Neural cell (in vitro differentiated cells): ENCODE results near the gene MEIOB. TPM values are rescaled to one million over a fixed set of nuclear protein-coding genes. Genes with fewer than 3 reads are reported as not detected.

Source experiments
- H2AFZ ChIP-seq: fragments of 200-600, 300-800 bp; sonication (generic), shearing (Covaris generic); 2 replicates; pipeline ENCODE4 v1.6.0; 2014; ENCODE audit warnings: low read depth, mild to moderate bottlenecking, antibody characterized with exemption, low read length, moderate library complexity
- H3F3A ChIP-seq: fragments of 200-600 bp; shearing (Covaris generic); 2 replicates; pipeline ENCODE4 v1.6.1; 2016; ENCODE audit warnings: mild to moderate bottlenecking, moderate library complexity, mixed read lengths, antibody characterized with exemption, low read length; ENCODE audit not compliant: insufficient read depth, poor library complexity, severe bottlenecking
- H3K27ac ChIP-seq: fragments of 200-600, 300-800 bp; sonication (generic), shearing (Covaris generic); 2 replicates; pipeline ENCODE4 v1.5.1; 2014; ENCODE audit warnings: mild to moderate bottlenecking, low read length, moderate library complexity
- H3K27me3 ChIP-seq: fragments of 300-800, 200-600 bp; sonication (generic), shearing (Covaris generic); 2 replicates; pipeline ENCODE4 v1.6.0; 2014; ENCODE audit warnings: mild to moderate bottlenecking, low read depth, low read length, moderate library complexity; ENCODE audit not compliant: insufficient read depth
- H3K36me3 ChIP-seq: fragments of 300-800, 200-600 bp; sonication (generic), shearing (Covaris generic); 2 replicates; pipeline ENCODE4 v1.5.1; 2014; ENCODE audit warnings: mild to moderate bottlenecking, antibody characterized with exemption, low read length, moderate library complexity; ENCODE audit not compliant: insufficient read depth
- H3K4me2 ChIP-seq: fragments of 300-800, 200-600 bp; sonication (generic), shearing (Covaris generic); 2 replicates; pipeline ENCODE4 v1.6.0; 2014; ENCODE audit warnings: mild to moderate bottlenecking, low read length
- H3K4me3 ChIP-seq: fragments of 300-800, 200-600 bp; sonication (generic), shearing (Covaris generic); 2 replicates; pipeline ENCODE4 v1.5.1; 2014; ENCODE audit warnings: mild to moderate bottlenecking, low read length, moderate library complexity
- H3K79me2 ChIP-seq: fragments of 200-600 bp; shearing (Covaris generic); replicated peaks from 2 replicates; pipeline ENCODE4 v1.6.0; 2014; ENCODE audit warnings: mild to moderate bottlenecking, low read length, moderate library complexity; ENCODE audit not compliant: insufficient read depth
- H3K9ac ChIP-seq: fragments of 300-800, 200-600 bp; sonication (generic), shearing (Covaris generic); 2 replicates; pipeline ENCODE4 v1.6.1; 2016; ENCODE audit warnings: mild to moderate bottlenecking, low read length, mixed read lengths
- H3K9me2 ChIP-seq: fragments of 200-600 bp; shearing (Covaris generic); 2 replicates; pipeline ENCODE4 v1.6.1; 2016; ENCODE audit warnings: mild to moderate bottlenecking, low read length, mixed read lengths; ENCODE audit not compliant: insufficient read depth
- H3K9me3 ChIP-seq: fragments of 200-600, 300-800 bp; sonication (generic), shearing (Covaris generic); 2 replicates; pipeline ENCODE4 v1.6.1; 2016; ENCODE audit warnings: mild to moderate bottlenecking, mixed run types, low read length, moderate library complexity, mixed read lengths
- H4K20me1 ChIP-seq: fragments of 200-600 bp; shearing (Covaris generic); 2 replicates; pipeline ENCODE4 v1.6.1; 2016; ENCODE audit warnings: mild to moderate bottlenecking, mixed run types; ENCODE audit not compliant: insufficient read depth
- EP300 ChIP-seq: fragments of 450-650 bp; conservative IDR thresholded peaks from 2 replicates; pipeline ENCODE4 v1.6.1; 2014; ENCODE audit warnings: antibody characterized with exemption, mild to moderate bottlenecking, moderate library complexity; ENCODE audit not compliant: poor library complexity, severe bottlenecking
- EZH2 ChIP-seq: fragments of 200-600, 300-800 bp; shearing (Covaris generic), sonication (generic); IDR thresholded peaks from 2 replicates; pipeline ENCODE4 v1.6.1; 2014; ENCODE audit warnings: antibody characterized with exemption, low read length, borderline replicate concordance, mild to moderate bottlenecking; ENCODE audit not compliant: insufficient read depth, poor library complexity, severe bottlenecking
- MXI1 ChIP-seq: fragments of 450-650 bp; conservative IDR thresholded peaks from 2 replicates; pipeline ENCODE4 v1.6.1; 2014; ENCODE audit warnings: antibody characterized with exemption, mild to moderate bottlenecking; ENCODE audit not compliant: poor library complexity, severe bottlenecking
- POLR2AphosphoS5 ChIP-seq: IDR thresholded peaks from 2 replicates; pipeline ENCODE4 v1.6.1; 2012
- RAD21 ChIP-seq: fragments of 450-650 bp; conservative IDR thresholded peaks from 2 replicates; pipeline ENCODE4 v1.6.1; 2014; ENCODE audit warnings: antibody characterized with exemption, mild to moderate bottlenecking, moderate library complexity
- REST ChIP-seq: IDR thresholded peaks from 2 replicates; pipeline ENCODE4 v1.6.1; 2012; ENCODE audit warnings: borderline replicate concordance
- SMC3 ChIP-seq: fragments of 450-650 bp; conservative IDR thresholded peaks from 2 replicates; pipeline ENCODE4 v1.6.1; 2014; ENCODE audit warnings: antibody characterized with exemption, mild to moderate bottlenecking, moderate library complexity; ENCODE audit not compliant: poor library complexity
- TAF1 ChIP-seq: IDR thresholded peaks from 2 replicates; pipeline ENCODE4 v1.6.1; 2012; ENCODE audit warnings: low read depth
- polyA plus RNA-seq: library from polyadenylated mRNA; depleted of rRNA; stranded (reverse); fragments of >200 nt; gene quantifications from 2 replicates; pipeline ENCODE4 v1.2.3, GENCODE V29; 2014
- TF ChIP-seq, protein P1 (sequence below): fragments of 450-650 bp; IDR thresholded peaks from 2 replicates; pipeline ENCODE4 v1.5.1; 2014; ENCODE audit warnings: antibody characterized with exemption, mild to moderate bottlenecking, moderate library complexity; ENCODE audit not compliant: poor library complexity, severe bottlenecking

MEIOB gene
- polyA plus RNA-seq, 1 donor from 2014 or later, result not detected

GRCh38 chr16:1817276-1817589, 54.7 kb downstream of the MEIOB start:
- no peak overlapping the region for H3K4me2 ChIP-seq
- no peaks in the 10 kb centered on the region for H3K36me3 ChIP-seq
- no peaks in the 10 kb centered on the region for H3K9me2 ChIP-seq
- no peak overlapping the region for H3K9ac ChIP-seq
- no peaks in the 10 kb centered on the region for H3K79me2 ChIP-seq
- H3K9me3 ChIP-seq, result no peaks in the 10 kb centered on the region
- H3K4me3 ChIP-seq, result no peak overlapping the region
- H4K20me1 ChIP-seq, result no peaks in the 10 kb centered on the region
- no peaks in the 10 kb centered on the region for H3K27me3 ChIP-seq
- no peak for TF ChIP-seq EP300
- TF ChIP-seq POLR2AphosphoS5, result no peak
- TF ChIP-seq, protein P1, sequence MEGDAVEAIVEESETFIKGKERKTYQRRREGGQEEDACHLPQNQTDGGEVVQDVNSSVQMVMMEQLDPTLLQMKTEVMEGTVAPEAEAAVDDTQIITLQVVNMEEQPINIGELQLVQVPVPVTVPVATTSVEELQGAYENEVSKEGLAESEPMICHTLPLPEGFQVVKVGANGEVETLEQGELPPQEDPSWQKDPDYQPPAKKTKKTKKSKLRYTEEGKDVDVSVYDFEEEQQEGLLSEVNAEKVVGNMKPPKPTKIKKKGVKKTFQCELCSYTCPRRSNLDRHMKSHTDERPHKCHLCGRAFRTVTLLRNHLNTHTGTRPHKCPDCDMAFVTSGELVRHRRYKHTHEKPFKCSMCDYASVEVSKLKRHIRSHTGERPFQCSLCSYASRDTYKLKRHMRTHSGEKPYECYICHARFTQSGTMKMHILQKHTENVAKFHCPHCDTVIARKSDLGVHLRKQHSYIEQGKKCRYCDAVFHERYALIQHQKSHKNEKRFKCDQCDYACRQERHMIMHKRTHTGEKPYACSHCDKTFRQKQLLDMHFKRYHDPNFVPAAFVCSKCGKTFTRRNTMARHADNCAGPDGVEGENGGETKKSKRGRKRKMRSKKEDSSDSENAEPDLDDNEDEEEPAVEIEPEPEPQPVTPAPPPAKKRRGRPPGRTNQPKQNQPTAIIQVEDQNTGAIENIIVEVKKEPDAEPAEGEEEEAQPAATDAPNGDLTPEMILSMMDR, result no peak
- no peak for TF ChIP-seq SMC3
- no peak for TF ChIP-seq TAF1
- no peak for TF ChIP-seq REST
- no peak for TF ChIP-seq RAD21
- no peak for TF ChIP-seq EZH2
- TF ChIP-seq MXI1, result no peak
- no peaks in the 10 kb centered on the region for H3F3A ChIP-seq
- no peak overlapping the region for H2AFZ ChIP-seq
- H3K27ac ChIP-seq, result no peak overlapping the region

- Histone ChIP-seq H3K9me3 (no peaks in the 10 kb centered on the region), H3F3A (no peaks in the 10 kb centered on the region), H3K4me3 (no peak overlapping the region), H3K79me2 (no peaks in the 10 kb centered on the region), H3K27ac (no peak overlapping the region), H3K9ac (no peak overlapping the region), H3K4me2 (no peak overlapping the region), H4K20me1 (no peaks in the 10 kb centered on the region), H2AFZ (no peak overlapping the region), H3K27me3 (no peaks in the 10 kb centered on the region), H3K9me2 (no peaks in the 10 kb centered on the region), H3K36me3 (no peaks in the 10 kb centered on the region)
- TF ChIP-seq TAF1 (no peak), EZH2 (no peak), POLR2AphosphoS5 (no peak), RAD21 (no peak), SMC3 (no peak), EP300 (no peak), MXI1 (no peak), REST (no peak)
- TF ChIP-seq, protein P1, result no peak
These were observed 55.3 kb downstream of the MEIOB start for GRCh38 chr16:1816396-1817275.
